GM04503 (cell line): Measurements from ENCODE around the gene UBALD1.
"Not testable (repeated sequence)": the region's sequence is repeated elsewhere in the genome, so short reads cannot be mapped to it uniquely, and the experiment has no call there.

Experiments
- DNase-seq: peaks from one replicate; pipeline ENCODE4 v3.0.0-alpha.2; 2012; ENCODE audit warnings: low read depth

UBALD1 gene

GRCh38 chr16:4614571-4615383 lies at the start of gene UBALD1:
TSS of gene UBALD1 (minus strand) at chr16:4614888. CDS start at chr16:4614797, 91 bp downstream.
- DNase-seq = peak; percentile 40

- no peak for DNase-seq
These were observed 49.2 kb upstream of the UBALD1 start for GRCh38 chr16:4663777-4664465.

- no peak for DNase-seq
These were observed 48.7 kb upstream of the UBALD1 start for GRCh38 chr16:4663465-4663776.

GRCh38 chr16:4661661-4662060 lies 47.0 kb upstream of the UBALD1 start:
- DNase-seq = no peak

GRCh38 chr16:4660454-4661007 lies 45.8 kb upstream of the UBALD1 start:
- DNase-seq = no peak

- DNase-seq = no peak
These were observed 45.0 kb upstream of the UBALD1 start for GRCh38 chr16:4659363-4660353.

GRCh38 chr16:4656695-4657686 lies 42.3 kb upstream of the UBALD1 start:
- DNase-seq = no peak

GRCh38 chr16:4656221-4656620 lies 41.5 kb upstream of the UBALD1 start:
- DNase-seq = no peak

GRCh38 chr16:4655801-4656200 lies 41.1 kb upstream of the UBALD1 start:
- DNase-seq = no peak

- DNase-seq = no peak
These were observed 40.4 kb upstream of the UBALD1 start for GRCh38 chr16:4654964-4655590.

GRCh38 chr16:4654011-4654963 lies 39.6 kb upstream of the UBALD1 start:
- DNase-seq = no peak

- no peak for DNase-seq
These were observed 37.9 kb upstream of the UBALD1 start for GRCh38 chr16:4652561-4652960.

- DNase-seq = no peak
These were observed 37.1 kb upstream of the UBALD1 start for GRCh38 chr16:4651827-4652226.

GRCh38 chr16:4650443-4651074 lies 35.9 kb upstream of the UBALD1 start:
- not testable (repeated sequence) for DNase-seq

GRCh38 chr16:4649744-4650442 lies 35.2 kb upstream of the UBALD1 start:
- no peak for DNase-seq

GRCh38 chr16:4648917-4649316 lies 34.2 kb upstream of the UBALD1 start:
- DNase-seq = no peak

GRCh38 chr16:4647644-4647980 lies 32.9 kb upstream of the UBALD1 start:
- no peak for DNase-seq
